ENCODE measurements around the gene IER5L.
"Not testable (repeated sequence)": the region's sequence is repeated elsewhere in the genome, so short reads cannot be mapped to it uniquely, and the experiment has no call there.

IER5L gene

DNA sequence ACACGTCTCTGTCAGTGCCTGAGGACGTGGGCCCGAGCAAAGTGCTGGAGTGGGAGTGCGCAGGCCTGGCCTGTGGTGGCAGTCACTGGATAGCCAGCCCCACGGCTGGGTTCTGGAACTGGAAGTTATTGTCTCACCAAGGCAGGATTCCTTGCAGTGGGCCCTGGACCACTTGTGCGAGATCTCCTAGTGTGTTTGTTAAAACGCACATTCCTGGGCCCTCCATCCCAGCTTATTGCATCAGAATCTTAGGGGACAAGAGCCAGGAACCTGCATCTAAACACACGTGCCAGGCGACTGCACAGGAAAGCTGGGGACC lies 40.0 kb downstream of the IER5L start:
- DNase-seq: no peak

DNA sequence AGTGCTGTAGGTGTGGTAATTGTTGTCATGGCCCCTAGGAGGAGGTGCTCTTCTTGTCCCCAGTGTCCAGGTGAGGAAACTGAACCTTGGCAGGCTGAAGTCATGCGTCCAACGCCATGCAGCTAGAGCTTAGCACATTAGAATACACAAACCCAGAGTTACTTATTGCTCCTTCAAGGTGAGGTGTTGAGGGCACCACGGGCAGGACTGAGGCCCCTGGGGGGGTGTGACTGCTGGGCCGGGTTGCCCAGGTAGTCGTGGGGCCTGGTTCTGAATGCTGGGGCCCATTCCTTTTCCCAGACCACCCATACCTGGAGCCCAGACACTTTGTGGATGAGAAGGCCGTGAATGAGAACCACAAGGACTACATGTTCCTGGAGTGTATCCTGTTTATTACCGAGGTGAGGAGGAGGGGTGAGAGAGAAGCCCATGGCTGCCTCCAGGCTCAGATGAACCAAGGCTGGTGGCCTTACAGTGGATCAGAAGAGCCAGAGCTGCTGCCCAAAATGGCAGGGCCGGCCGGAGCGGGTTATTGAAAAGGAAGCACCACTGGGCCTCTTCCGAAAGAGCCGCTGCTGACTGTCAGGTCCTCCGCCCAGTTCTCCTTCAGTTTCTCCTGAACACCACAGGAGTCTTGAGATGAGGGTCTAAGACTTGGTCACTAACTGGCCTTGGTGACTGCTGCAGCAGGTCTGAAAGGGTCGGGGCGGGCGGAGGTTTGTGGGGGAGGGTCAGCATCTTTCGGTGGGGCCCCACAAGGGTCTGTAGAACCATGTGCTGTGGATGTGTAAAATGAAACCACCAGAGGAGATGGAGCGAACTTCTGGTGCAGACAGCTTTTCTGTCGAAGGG lies 40.5 kb downstream of the IER5L start:
- no peak for DNase-seq

DNA sequence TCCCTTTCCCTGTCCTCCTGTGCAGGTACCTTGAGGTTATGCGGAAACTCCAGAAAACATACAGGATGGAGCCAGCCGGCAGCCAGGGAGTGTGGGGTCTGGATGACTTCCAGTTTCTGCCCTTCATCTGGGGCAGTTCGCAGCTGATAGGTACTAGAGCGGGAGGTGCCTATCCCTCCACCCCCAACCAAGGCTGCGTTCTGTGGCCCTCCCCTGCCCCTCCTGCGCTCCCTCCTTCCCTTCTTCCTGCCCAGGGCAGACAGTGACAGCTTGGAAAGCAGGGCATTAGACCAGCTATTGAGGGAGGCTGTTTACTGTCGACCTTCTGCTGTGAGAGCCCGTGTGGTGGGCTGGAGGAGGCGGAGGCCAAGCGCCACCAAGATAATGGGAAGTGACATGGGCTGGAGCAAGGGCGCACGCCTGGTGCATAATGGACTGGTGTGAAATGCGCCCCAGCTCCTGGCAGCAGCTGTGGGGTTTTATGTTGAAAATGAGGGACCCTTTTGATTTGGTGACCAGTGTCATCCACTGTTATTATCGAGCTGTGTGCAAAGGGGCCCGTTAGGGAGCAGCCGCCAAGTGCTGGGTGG lies 41.5 kb downstream of the IER5L start:
- DNase-seq: no peak

DNA sequence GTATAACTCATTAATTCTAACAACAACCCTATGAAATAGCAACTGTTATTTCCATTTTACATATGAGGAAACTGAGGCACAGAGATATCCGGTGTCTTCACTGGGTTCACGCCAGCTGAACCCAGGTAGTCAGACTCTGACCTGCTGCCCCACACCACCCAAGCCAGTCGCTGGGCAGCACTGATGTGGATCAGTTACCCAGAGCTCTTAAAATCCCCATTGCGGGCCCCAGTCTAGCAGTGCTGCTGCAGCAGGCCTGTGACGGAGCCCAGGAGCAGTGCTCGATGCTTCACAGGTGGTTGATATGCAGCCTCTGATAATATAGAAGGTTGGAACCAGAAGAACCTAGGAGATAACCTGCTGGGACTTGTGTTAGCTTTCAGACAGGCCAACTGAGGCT lies 42.6 kb downstream of the IER5L start:
- DNase-seq: no peak

DNA sequence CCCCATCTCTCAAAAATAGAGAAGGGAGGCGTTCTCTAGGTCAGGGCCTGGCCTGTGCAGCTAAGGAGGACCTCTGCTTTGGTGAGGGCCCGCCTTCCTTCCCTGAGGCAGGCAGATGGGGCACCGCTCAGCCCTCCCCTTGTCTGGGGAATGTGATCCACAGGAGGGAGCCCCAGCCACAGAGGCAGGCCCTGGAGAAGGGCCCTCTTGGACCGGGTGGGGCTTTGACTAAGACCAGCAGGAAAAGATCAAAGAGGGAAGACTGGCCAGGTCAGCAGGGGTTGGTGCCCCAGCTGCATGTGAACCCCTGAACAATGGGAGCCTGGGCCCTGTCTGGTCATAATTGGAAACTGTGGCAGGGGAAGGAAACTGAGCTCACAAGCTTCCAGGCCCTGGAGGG lies 45.0 kb downstream of the IER5L start:
- DNase-seq: no peak

DNA sequence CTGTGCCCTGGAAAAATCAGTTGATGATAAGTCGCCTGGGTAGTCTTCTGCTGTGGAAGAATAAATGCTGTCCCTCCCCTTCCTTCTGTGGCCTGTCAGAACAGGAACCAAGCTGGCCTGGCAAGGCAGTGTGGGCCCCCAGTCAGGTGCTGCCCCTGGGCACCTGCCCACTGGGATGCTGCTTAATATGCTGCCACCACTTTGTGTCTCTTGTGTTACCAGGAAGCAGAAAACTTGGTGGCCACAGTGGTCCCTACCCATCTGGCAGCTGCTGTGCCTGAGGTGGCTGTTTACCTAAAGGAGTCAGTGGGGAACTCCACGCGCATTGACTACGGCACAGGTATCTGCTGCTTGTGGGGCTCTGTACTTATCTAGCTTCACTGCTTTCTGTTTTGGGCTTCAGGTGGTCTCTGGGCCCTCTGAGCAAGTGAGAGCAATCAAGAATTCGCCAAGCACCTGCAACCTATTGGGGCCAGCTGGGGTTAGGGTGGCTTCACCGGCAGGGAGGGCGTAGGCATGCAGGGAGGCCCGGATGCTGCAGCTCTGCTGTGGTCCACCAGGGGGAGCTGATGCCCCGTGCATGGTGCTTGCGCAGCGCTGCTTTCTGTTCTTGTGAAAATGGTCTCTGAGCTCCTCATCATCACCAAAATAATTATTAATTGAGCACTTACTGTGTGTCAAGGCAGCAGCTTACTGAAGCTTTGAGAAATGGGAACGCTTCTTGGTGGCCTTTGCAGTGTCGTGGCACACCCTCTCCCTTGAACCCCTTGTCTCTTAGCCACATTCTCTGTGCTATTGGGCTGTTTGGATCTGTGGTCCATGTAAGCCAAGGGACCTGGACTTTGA lies 46.5 kb downstream of the IER5L start:
- DNase-seq: peak in 1 of 2 experiments; percentile 52

DNA sequence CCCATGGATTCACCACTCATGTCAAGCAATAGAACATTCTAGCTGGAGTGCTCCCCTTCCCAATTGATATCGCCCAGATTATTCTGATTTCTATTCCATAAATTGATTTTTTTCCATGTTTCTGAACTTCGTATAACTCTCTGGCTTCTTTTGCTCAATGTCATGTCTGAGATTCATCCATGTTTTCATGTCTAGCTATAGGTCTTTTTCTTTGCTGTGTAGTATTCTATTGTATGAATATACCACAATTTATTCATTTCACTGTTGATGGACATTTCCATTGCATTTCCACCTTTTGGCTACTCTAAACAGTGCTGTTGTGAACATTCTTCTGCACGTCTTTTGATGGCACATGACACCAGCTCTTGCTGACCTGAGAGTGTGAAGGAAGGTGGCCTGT lies 47.3 kb downstream of the IER5L start:
- DNase-seq: no peak

DNA sequence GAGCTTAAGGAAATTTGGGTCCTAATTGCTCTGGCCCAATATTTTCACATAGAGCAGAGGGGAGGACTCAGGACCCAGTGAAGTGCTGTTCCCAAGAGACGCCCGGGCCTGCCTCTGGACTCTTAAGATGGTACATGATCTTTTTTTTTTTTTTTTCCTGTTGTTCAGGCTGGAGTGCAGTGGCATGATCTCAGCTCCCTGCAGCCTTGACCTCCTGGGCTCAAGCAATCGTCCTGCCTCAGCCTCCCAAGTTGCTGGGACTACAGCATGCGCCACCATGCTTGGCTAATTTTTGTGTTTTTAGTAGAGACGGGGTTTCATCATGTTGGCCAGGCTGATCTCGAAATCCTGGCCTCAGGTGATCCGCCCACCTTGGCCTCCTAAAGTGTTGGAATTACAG lies 47.8 kb downstream of the IER5L start:
- DNase-seq: not testable (repeated sequence)

DNA sequence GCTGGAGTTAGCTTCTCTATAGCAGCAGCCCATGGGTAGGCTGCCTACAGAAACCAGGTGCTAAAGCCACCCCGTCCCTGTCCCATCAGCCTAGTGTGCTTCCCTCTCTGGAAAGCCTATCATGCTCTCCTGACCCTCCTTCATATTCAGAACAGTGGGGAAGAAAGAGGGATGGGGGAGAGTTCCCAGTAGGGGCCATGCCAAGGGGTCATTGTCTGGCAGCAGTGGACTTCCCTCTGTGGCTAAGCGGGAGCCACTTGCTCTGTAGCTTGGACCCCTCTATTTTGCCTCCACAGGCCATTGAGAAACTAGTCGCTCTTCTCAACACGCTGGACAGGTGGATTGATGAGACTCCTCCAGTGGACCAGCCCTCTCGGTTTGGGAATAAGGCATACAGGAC lies 49.4 kb downstream of the IER5L start:
- no peak for DNase-seq

DNA sequence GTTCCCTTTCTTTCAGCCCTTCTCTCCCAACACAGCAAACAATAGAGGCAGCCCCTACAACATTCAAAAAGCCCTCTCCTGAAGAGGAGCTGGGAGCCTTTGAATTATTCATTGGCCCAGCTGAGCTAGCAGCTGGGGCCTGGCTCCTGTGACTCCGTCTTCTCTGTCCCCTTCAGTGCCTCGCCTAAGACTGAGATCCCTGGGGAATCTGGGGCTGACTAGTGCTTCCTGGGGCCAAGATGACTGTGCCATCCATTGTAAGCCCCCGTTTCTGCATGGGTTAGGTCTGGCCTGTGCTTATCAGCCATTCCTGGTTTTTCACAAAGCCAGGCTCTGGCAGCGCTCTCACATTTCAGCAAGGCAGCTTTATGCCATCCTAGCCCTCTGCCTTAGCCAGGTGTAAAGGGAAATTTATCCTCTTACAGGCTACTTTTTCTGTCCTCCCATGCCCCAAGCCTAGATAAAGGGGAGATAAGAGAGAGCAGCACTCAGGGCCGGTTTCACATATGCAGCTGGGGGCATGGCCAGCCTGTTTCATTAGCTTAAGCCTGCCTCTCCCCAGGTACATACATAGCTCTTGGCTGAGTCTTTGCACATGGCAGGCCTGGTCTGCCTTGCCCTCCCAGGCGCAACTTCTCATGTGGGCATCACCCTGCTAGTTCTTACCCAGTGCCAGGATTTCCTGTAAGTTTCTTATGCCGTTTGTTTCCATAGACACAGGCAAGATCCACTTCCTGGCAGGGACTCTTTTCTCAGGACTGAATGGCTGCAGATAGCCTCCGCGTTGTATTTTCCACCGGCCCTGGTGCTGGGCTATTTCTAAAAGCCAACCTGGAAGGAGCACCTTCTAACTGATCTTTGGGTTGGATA lies 51.1 kb downstream of the IER5L start:
- no peak for DNase-seq
